Measurements from ENCODE around the gene P3R3URF. TPM values are rescaled to one million over a fixed set of nuclear protein-coding genes. Genes with fewer than 3 reads are reported as not detected.

P3R3URF gene
- total RNA-seq, 1 donor from 2014 or later, result not detected

DNA sequence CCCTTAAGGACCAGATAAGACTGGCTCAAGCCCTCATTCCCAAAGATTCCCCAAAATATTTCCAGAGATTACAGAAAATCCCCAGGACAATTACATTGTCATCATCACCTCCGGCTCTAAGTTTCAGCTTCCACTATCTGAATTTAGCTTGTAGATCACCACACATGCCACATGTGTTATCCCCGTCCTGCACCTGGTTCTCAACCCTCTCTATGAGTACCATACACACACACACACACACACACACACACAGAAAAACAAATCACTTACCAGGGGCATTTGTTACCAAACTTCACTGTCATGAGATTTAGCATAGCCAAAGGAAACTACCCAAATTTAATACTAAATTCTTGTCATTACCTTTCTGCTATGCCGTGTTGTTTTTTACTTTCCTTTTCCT, 16.8 kb downstream of the P3R3URF start:
- Histone ChIP-seq H3K4me3 (no peak overlapping the region), H3K27ac (no peak overlapping the region), H3K4me1 (no peaks in the 10 kb centered on the region), H3K27me3 (no peaks in the 10 kb centered on the region), H3K9me3 (no peaks in the 10 kb centered on the region), H3K36me3 (no peaks in the 10 kb centered on the region)
- no peak for DNase-seq (ENCODE audit: low spot score in 2 of 2)
- TF ChIP-seq, protein P1, sequence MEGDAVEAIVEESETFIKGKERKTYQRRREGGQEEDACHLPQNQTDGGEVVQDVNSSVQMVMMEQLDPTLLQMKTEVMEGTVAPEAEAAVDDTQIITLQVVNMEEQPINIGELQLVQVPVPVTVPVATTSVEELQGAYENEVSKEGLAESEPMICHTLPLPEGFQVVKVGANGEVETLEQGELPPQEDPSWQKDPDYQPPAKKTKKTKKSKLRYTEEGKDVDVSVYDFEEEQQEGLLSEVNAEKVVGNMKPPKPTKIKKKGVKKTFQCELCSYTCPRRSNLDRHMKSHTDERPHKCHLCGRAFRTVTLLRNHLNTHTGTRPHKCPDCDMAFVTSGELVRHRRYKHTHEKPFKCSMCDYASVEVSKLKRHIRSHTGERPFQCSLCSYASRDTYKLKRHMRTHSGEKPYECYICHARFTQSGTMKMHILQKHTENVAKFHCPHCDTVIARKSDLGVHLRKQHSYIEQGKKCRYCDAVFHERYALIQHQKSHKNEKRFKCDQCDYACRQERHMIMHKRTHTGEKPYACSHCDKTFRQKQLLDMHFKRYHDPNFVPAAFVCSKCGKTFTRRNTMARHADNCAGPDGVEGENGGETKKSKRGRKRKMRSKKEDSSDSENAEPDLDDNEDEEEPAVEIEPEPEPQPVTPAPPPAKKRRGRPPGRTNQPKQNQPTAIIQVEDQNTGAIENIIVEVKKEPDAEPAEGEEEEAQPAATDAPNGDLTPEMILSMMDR (IDR thresholded peaks at IDR 0.05), result no peak
- intact Hi-C loops (cut with DNase I), result no loop called here

DNA sequence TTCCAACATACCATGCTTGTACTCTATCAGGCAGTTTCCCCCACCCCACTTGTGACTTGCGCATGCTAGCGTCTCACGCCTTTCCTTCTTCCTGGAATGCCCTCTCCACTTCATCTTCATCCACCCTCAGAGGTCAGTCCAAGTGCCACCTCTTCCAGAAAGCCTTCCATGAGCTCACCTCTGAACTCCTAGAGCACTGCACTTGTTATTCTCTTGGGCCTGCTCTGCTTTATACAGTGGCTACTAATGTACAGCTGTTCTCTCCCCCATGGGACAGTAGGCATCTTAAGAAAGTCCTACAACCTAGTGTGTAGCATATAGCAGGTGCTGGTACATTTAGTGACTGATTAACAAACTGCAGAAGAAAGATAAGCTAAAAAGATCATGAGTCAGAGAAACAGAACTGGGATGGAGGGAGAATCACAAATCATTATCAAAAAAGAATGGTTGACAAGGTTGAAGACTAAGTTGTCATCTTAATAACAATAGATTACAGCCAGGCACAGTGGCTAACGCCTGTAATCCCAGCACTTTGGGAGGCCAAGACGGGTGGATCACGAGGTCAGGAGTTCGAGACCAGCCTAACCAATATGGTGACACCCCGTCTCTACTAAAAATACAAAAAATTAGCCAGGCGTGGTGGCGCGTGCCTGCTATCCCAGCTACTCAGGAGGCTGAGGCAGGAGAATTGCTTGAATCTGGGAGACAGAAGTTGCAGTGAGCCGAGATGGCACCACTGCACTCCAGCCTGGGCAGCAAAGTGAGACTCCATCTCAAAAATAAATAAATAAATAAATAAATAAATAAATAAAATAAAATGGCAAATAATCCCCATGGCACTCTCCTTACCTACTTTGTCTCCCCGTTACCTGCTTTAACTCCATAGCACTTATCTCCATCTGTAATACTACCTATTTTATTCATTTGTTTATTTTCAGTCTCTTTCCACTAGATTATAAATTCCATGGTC, 17.7 kb downstream of the P3R3URF start:
- Histone ChIP-seq H3K4me3 (no peak overlapping the region), H3K27ac (no peak overlapping the region), H3K4me1 (no peaks in the 10 kb centered on the region), H3K27me3 (no peaks in the 10 kb centered on the region), H3K36me3 (no peaks in the 10 kb centered on the region), H3K9me3 (no peaks in the 10 kb centered on the region)
- DNase-seq (ENCODE audit: low spot score in 2 of 2), result no peak
- intact Hi-C loops (cut with DNase I), result no loop called here
- TF ChIP-seq, protein P1 (IDR thresholded peaks at IDR 0.05), result no peak

DNA sequence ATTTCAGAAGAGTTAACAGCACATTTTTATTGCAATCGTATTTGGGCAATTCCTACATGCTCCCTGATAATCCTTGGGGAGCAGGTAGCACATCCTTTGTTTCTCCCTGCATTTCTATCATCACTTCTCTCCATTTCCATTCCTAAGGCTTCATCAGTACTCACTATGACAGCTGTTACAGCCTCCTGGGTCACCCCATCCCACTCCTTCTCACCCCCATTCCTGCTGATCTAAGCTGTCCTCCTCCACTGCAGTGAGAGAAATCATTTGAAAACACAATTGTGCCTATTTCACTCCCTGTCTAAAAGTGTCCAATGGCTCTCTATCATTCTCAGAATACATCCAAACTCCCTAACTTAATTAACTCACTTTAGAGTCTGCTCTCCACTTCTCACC, 18.4 kb downstream of the P3R3URF start:
- intact Hi-C loops (cut with DNase I), result no loop called here
- no peak overlapping the region for H3K27ac ChIP-seq

DNA sequence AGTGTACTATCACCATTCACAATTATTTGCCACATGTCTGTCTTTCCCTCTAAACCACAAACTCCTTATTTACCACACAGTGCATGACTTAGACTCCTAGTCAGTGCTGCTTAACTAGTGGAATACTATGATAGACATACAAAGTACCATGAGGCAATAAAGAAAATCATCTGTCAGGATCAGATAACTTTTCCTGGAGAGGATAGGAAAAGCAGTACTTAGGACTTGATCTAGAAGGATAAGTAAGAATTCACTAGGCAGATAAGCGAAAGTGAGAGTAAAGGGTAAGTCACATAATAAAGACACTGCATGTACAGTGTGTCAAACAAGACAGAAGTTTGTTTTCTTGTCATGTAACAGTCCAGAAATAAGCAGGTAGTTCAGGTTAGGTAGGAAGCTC, 22.6 kb downstream of the P3R3URF start:
- Histone ChIP-seq H3K4me3 (no peak overlapping the region), H3K9me3 (no peaks in the 10 kb centered on the region), H3K4me1 (no peaks in the 10 kb centered on the region), H3K36me3 (no peaks in the 10 kb centered on the region), H3K27ac (no peak overlapping the region), H3K27me3 (no peaks in the 10 kb centered on the region)
- intact Hi-C loops (cut with DNase I), result no loop called here
- DNase-seq (ENCODE audit: low spot score in 2 of 2), result no peak
- TF ChIP-seq, protein P1 (IDR thresholded peaks at IDR 0.05), result no peak

More for the DNA sequence above, 18.4 kb downstream of the P3R3URF start:
- DNase-seq (ENCODE audit: low spot score in 2 of 2), result no peak
- TF ChIP-seq, protein P1 (IDR thresholded peaks at IDR 0.05), result no peak
- H3K4me3 ChIP-seq, result no peak overlapping the region
- H3K36me3 ChIP-seq, result no peaks in the 10 kb centered on the region
- no peaks in the 10 kb centered on the region for H3K27me3 ChIP-seq
- no peaks in the 10 kb centered on the region for H3K4me1 ChIP-seq
- H3K9me3 ChIP-seq, result no peaks in the 10 kb centered on the region

DNA sequence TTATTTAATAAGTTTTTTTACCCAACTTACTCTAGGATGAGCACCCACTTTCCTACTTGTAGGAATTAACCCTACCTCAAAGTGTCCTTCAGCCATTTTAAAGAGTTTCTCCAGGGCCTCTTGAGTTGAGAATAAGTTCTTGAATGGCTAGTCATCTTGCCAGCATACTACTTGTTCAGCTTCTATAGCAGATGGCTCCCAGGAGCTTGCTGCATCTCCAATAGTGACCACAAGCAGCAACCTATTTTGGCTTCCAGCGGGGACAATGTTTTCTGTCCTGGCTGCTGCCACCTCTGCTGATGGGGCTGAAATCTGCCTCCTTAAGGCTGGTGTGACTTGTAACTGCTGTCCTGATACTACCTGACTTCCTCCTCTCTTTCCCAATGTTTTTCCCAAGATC, 23.1 kb downstream of the P3R3URF start:
- Histone ChIP-seq H3K9me3 (no peaks in the 10 kb centered on the region), H3K4me3 (no peak overlapping the region), H3K27me3 (no peaks in the 10 kb centered on the region), H3K27ac (no peak overlapping the region), H3K4me1 (no peaks in the 10 kb centered on the region), H3K36me3 (no peaks in the 10 kb centered on the region)
- DNase-seq (ENCODE audit: low spot score in 2 of 2), result no peak
- TF ChIP-seq, protein P1 (IDR thresholded peaks at IDR 0.05), result no peak
- intact Hi-C loops (cut with DNase I), result no loop called here
